ENCODE results near the gene FBXO42.

Gene FBXO42

DNA sequence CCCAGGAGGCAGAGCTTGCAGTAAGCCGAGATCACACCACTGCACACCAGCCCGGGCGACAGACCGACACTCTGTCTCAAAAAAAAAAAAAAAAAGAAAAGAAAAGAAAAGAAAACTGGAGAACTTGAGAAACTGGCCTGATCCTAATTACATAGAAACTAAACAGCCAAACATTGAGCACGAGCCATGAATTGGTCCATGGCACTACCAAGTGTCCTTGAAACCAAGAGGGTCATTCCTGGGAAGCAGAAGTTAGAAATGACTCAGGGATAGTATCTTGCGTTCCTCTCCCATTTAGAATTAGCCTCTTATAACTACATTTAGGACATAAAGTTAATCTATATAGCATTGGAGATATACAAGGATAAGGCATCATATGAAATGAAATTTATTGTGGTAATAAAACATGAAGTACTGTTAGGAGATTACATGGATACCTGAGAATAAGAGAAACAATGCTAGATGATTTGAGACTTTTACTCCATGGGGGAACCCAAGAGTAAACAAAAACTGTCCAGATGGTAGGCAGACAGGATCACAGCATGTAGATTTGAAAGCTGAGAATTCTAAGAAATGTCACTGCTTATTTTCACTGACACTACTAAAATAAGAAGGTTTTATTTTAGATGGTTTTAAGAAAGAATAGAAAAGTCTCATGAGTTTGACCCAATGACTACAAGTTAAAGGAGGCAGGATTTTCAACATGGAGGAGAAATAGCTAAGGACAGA, 75.8 kb downstream of the FBXO42 start:
- TF ChIP-seq, protein P1, sequence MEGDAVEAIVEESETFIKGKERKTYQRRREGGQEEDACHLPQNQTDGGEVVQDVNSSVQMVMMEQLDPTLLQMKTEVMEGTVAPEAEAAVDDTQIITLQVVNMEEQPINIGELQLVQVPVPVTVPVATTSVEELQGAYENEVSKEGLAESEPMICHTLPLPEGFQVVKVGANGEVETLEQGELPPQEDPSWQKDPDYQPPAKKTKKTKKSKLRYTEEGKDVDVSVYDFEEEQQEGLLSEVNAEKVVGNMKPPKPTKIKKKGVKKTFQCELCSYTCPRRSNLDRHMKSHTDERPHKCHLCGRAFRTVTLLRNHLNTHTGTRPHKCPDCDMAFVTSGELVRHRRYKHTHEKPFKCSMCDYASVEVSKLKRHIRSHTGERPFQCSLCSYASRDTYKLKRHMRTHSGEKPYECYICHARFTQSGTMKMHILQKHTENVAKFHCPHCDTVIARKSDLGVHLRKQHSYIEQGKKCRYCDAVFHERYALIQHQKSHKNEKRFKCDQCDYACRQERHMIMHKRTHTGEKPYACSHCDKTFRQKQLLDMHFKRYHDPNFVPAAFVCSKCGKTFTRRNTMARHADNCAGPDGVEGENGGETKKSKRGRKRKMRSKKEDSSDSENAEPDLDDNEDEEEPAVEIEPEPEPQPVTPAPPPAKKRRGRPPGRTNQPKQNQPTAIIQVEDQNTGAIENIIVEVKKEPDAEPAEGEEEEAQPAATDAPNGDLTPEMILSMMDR (conservative IDR thresholded peaks at IDR 0.05; ENCODE audit: low read depth, low read length) = no peak
- no peak overlapping the region for H3K4me3 ChIP-seq (ENCODE audit: low read depth, low read length)
- no peak for DNase-seq (ENCODE audit: low read depth)

DNA sequence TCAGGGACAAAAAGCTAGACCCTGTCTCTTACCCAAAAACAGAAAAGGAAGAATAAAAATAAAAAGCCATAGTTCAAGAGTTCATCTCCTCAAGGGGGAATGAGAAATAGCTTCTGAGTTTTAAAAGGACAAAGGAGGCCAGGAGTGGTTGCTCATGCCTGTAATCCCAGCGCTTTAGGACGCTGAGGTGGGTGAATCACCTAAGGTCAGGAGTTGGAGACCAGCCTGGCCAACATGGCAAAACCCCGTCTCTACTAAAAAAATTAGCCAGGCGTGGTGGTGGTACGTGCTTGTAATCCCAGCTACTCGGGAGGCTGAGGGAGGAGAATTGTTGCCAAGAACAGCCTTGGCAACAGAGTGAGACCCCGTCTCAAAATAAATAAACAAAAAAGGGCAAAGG, 76.7 kb downstream of the FBXO42 start:
- TF ChIP-seq, protein P1 (conservative IDR thresholded peaks at IDR 0.05; ENCODE audit: low read depth, low read length) = no peak
- no peak overlapping the region for H3K4me3 ChIP-seq (ENCODE audit: low read depth, low read length)
- no peak for DNase-seq (ENCODE audit: low read depth)

DNA sequence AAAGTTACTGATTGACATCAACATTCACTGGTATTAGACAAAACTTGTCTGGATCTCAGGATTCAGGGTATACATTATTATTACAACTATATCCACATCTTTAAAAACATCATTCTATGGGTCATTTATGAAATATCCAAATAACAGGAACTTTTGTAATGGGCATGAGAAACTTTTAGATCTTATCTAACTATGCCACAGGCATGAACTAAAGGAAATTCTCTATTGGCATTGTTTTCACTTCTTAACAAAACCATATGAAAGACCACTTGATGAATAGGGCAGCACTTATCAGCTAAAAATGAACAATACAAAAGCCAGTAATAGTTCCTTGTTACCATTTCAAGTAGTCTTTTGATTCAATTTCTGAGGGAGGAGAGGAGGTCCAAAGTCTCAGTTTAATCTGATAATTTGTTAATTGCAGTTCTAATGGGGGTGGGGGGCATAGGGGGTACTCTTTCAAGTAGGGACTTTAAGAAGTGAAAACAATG, 84.5 kb downstream of the FBXO42 start:
- TF ChIP-seq, protein P1 (conservative IDR thresholded peaks at IDR 0.05; ENCODE audit: low read depth, low read length) = no peak
- no peak for DNase-seq (ENCODE audit: low read depth)
- H3K4me3 ChIP-seq (ENCODE audit: low read depth, low read length) = no peak overlapping the region

DNA sequence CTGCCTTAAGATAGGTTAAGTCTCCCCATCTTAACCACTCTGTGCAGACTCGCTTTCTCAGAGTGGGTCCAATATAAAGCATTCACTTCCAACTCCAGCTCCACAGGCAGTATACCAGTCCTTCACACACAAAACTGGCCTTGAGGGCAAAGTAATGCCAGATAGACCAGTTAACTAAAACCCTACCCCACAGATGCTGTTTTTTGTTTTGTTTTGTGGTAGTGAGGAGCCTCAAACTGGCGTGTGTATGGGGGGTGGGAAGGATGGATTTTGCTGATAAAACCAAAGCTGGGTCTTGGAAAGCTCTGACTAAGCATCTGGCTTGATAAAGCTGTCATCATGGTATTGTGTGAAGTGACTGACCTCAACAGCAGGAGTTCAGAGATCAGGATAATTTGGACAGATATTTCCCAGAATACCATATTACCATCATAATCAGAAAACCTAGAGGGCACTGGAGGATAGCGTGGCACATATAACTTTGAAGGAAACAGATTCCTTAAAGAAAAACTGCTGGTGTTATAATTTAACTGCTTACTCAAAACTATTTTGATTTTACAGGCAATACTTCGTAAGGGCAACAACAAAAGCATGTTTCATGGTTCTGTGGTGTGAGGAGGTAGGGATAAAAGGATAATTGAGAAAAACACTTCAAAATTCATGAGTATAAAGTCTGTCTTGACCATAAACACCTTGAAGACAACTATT, 85.7 kb downstream of the FBXO42 start:
- TF ChIP-seq, protein P1 (conservative IDR thresholded peaks at IDR 0.05; ENCODE audit: low read depth, low read length) = no peak
- DNase-seq (ENCODE audit: low read depth) = peak; percentile 44
- H3K4me3 ChIP-seq (ENCODE audit: low read depth, low read length) = no peak overlapping the region

DNA sequence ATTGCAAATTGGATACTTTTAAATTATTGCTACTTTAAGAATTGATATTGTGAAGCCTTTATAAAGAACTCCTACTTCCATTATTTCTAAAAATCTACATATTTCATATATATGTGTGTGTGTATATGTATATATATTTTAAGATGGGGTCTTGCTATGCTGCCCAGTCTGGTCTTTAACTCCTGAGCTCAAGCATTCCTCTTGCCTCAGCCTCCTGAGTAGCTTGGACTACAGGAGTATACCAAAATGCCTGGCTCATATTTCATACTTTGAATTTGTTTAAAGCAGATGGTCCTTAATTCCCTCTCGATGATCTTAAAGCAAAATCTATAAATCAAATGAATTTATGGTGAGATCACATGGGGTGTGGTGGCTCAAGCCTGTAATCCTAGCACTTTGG, 90.2 kb downstream of the FBXO42 start:
- TF ChIP-seq, protein P1 (conservative IDR thresholded peaks at IDR 0.05; ENCODE audit: low read depth, low read length) = no peak
- DNase-seq (ENCODE audit: low read depth) = no peak
- H3K4me3 ChIP-seq (ENCODE audit: low read depth, low read length) = no peak overlapping the region

DNA sequence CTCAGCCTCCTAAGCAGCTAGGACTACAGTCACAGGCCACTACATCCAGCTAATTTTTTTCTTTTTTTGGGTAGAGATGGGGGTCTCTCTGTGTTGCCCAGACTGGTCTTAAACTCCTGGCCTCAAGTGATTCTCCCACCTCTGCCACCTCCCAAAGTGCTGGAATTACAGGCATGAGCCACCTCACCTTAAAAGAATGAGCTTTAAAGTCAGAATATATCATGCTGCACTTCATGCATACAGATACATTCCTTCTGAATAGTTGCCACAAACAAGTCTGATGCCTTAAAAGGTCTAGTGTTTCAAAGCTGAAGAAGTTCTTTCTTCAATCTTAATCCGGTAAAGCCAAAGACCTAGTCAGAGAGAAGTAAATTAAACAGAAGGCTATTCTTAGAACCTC, 91.5 kb downstream of the FBXO42 start:
- peak; percentile 73 for DNase-seq (ENCODE audit: low read depth)
- TF ChIP-seq, protein P1 (conservative IDR thresholded peaks at IDR 0.05; ENCODE audit: low read depth, low read length) = no peak
- no peak overlapping the region for H3K4me3 ChIP-seq (ENCODE audit: low read depth, low read length)
